PFSK-1 (cell line): ENCODE data around the gene METTL14.

ENCODE experiments used
- FOXP2 ChIP-seq: optimal IDR thresholded peaks from 2 replicates; pipeline ENCODE3; 2011; ENCODE audit warnings: borderline replicate concordance, control low read depth, inconsistent platforms; ENCODE audit not compliant: insufficient read depth; ENCODE audit errors: extremely low read length, extremely low read depth
- POLR2AphosphoS5 ChIP-seq: IDR thresholded peaks from 2 replicates; pipeline ENCODE4 v1.6.1; 2012; ENCODE audit warnings: low read depth, mild to moderate bottlenecking, control low read depth, low read length, moderate library complexity
- REST ChIP-seq, 2 experiments: IDR thresholded peaks; 2 replicates each; pipeline versions ENCODE4 v1.6.1 to v1.8.0; 2011 to 2012; ENCODE audit warnings: low read depth in 2 of 2, low read length in 2 of 2, control low read depth in 1 of 2, inconsistent platforms in 1 of 2, mild to moderate bottlenecking in 1 of 2, moderate library complexity in 1 of 2; ENCODE audit not compliant: insufficient read depth in 1 of 2
- SIN3A ChIP-seq: IDR thresholded peaks from 2 replicates; pipeline ENCODE4 v1.6.1; 2012; ENCODE audit warnings: mild to moderate bottlenecking, low read length, moderate library complexity, borderline replicate concordance; ENCODE audit not compliant: insufficient read depth
- TAF1 ChIP-seq: IDR thresholded peaks from 2 replicates; pipeline ENCODE4 v1.6.1; 2012; ENCODE audit warnings: low read length, control low read depth, borderline replicate concordance; ENCODE audit not compliant: insufficient read depth

Gene METTL14

GRCh38 chr4:118703118-118703517 is 17.9 kb downstream of the METTL14 start:
- no peak for TF ChIP-seq FOXP2
- TF ChIP-seq TAF1 = no peak
- TF ChIP-seq REST (IDR thresholded peaks at IDR 0.05; ENCODE audit: insufficient read depth in 1 of 2, low read depth in 2 of 2, low read length in 2 of 2) = no peak
- TF ChIP-seq SIN3A = no peak
- TF ChIP-seq POLR2AphosphoS5 = no peak

GRCh38 chr4:118711052-118711451 is 25.9 kb downstream of the METTL14 start:
- no peak for TF ChIP-seq FOXP2
- no peak for TF ChIP-seq SIN3A
- TF ChIP-seq TAF1 = no peak
- no peak for TF ChIP-seq REST (IDR thresholded peaks at IDR 0.05; ENCODE audit: insufficient read depth in 1 of 2, low read depth in 2 of 2, low read length in 2 of 2)
- TF ChIP-seq POLR2AphosphoS5 = no peak

- TF ChIP-seq SIN3A (no peak), REST (IDR thresholded peaks at IDR 0.05; ENCODE audit: insufficient read depth in 1 of 2, low read depth in 2 of 2, low read length in 2 of 2) (no peak), POLR2AphosphoS5 (no peak), TAF1 (no peak), FOXP2 (no peak)
Measured at GRCh38 chr4:118712872-118713271, 27.7 kb downstream of the METTL14 start.

- TF ChIP-seq REST (IDR thresholded peaks at IDR 0.05; ENCODE audit: insufficient read depth in 1 of 2, low read depth in 2 of 2, low read length in 2 of 2) (no peak), SIN3A (no peak), FOXP2 (no peak), TAF1 (no peak), POLR2AphosphoS5 (no peak)
Measured at GRCh38 chr4:118714682-118715081, 29.5 kb downstream of the METTL14 start.

GRCh38 chr4:118716304-118716703 is 31.1 kb downstream of the METTL14 start:
- TF ChIP-seq FOXP2 (no peak), REST (IDR thresholded peaks at IDR 0.05; ENCODE audit: insufficient read depth in 1 of 2, low read depth in 2 of 2, low read length in 2 of 2) (no peak), SIN3A (no peak), POLR2AphosphoS5 (no peak), TAF1 (no peak)
